OCI-LY1 (cell line): ENCODE measurements around the gene FARP1.

Experiments used
- EZH2 ChIP-seq: fragments of 200-600 bp; sonication (generic), shearing (Covaris generic); IDR thresholded peaks from 2 replicates; pipeline ENCODE4 v1.8.0; 2017; ENCODE audit warnings: borderline replicate concordance, mixed run types, mild to moderate bottlenecking, antibody characterized with exemption, low read length, moderate library complexity, mixed read lengths
- TF ChIP-seq, protein P1 (sequence below): fragments of 200-600 bp; sonication (generic), shearing (Covaris generic); IDR thresholded peaks from 2 replicates; pipeline ENCODE4 v1.5.1; 2017; ENCODE audit warnings: mild to moderate bottlenecking, antibody characterized with exemption, low read length, moderate library complexity, mixed read lengths

DNA sequence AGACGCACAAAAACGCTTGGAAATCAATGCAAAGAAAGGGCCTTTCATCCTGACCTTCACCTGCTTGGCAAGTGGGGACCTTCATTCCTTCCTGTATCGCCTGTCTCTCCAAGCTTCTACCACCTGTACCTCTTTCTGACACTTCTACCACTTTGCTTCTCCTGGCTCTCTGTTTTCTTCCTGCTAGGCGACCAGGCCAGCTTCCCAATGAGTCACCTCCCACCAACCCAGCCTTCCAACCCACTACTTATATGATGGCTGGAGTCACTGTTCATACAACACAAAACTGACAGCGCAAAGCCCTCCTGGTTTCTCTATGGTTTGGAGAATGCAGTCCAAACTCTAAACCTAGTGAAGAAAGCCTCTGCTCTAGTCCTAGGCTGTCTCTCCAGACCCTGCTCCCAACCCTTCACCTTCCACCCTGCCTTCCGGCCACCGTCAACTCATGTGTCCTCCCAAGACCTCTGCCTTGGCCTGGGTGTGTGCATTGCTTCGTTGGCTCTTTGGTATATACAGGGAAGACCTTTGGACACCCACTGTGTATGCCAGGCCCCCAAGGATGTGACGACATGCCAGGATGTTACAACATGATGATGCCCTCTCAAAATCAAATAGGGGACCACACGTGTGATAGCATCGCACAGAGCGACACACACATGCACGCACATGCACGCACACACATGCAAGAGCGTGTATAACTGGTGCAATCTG is 285.5 kb downstream of the FARP1 start:
- TF ChIP-seq, protein P1, sequence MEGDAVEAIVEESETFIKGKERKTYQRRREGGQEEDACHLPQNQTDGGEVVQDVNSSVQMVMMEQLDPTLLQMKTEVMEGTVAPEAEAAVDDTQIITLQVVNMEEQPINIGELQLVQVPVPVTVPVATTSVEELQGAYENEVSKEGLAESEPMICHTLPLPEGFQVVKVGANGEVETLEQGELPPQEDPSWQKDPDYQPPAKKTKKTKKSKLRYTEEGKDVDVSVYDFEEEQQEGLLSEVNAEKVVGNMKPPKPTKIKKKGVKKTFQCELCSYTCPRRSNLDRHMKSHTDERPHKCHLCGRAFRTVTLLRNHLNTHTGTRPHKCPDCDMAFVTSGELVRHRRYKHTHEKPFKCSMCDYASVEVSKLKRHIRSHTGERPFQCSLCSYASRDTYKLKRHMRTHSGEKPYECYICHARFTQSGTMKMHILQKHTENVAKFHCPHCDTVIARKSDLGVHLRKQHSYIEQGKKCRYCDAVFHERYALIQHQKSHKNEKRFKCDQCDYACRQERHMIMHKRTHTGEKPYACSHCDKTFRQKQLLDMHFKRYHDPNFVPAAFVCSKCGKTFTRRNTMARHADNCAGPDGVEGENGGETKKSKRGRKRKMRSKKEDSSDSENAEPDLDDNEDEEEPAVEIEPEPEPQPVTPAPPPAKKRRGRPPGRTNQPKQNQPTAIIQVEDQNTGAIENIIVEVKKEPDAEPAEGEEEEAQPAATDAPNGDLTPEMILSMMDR, result no peak
- no peak for TF ChIP-seq EZH2
